Stimulated activated CD4-positive, alpha-beta T cell treated with anti-CD3 and anti-CD28 coated beads, Interleukin-4, amount 100 ng/mL, for 24 hours (primary cell): ENCODE data around the gene DGKI.

ENCODE experiments used
- DNase-seq: peaks from one replicate; pipeline ENCODE4 v3.0.0-alpha.2; 2020

The DGKI gene

DNA sequence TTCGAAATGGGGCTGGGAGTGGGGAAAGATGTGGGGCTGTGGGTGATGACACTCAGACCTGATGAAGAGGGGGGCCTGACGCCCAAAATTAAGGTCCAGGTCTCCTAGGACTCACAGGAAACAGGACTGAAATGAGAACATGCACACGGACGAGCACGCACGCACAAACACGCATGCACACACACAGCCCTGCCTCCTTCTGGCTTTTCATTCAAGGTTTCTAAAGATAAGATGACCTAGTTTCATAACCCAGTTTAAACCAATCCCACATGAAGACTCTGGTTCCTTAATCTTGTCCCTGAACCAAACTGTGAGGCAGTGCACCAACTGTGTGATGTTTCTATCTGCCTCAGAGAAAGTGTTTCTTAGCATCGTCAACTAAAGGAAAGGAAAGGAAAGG lies 162.0 kb downstream of the DGKI start:
- DNase-seq = no peak

DNA sequence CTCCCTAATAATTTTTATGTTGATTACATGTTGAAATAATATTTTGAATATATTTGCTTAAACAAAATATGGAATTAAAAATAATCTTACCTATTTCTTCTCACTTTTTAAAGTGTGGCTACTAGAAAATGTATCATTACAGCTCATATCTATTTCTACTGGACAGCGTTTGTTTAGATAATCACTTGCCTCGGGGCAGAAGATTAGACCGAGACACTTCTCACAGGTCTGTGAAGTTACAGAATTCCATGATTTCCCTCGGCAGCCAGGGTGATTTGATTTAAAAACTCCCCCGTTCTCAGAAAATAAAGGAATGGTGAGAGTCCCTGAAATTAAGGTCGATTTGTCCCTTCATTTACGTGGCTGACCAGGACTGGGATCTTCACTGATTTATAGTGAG lies 162.5 kb downstream of the DGKI start:
- DNase-seq = no peak

DNA sequence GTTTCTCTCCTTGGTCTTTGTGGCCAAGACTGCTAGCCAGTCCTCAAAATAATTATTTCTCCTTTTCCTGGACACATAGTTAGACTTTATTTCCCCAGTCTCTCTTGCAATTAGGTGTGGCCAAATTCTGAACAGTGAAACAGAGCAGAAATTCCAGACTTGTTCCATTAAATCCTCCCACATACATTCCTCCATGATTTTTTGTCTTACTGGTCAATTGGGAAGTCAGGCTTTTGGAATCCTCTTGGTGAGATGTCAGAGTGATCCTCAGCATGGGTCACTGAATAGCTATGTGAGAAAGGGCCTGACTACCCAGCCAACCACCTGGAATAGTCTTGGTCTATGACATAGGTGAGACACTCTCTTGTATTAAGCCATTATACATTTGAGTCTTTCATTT lies 164.2 kb downstream of the DGKI start:
- DNase-seq = no peak

DNA sequence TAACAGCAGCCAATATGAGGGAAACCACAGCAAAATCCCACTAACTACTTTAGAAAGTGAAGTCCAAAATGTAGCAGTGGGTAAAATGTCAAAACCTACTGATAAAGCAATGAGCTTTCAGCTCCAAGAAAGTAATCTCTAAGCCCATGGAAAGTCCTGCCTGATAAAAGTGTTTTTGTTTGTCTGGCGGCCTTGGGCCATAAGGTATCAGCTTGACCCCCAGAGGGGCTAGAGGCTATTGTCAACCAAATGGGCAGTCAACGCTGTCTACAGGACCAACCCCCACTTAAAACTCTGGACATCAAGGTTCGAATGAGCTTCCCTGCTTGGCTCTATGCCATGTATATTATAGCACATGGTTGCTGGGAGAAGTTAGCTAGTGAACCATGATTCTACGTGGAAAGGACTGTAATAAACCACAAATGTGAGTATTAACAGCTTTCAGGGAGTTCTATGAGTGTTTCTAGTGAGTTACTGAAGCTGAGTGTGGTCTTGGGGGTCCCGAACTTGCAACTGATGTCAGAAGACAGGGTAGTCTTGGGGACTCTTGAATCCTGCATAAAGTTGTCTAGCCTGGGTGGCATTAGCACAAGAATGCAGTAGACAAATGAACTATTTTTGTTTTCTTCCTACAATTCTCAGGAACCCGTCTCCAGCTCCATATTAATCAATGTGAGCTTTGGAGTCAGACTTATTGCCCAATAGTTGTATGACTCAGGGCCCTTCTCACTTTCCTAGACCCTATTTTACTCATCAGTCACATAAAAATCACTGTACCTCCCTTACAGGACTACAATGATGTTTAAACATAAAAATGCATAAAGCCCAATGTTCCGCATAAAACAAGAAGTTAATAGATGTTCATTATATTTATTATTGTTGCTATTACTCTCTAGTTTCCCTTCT lies 164.9 kb downstream of the DGKI start:
- no peak for DNase-seq

DNA sequence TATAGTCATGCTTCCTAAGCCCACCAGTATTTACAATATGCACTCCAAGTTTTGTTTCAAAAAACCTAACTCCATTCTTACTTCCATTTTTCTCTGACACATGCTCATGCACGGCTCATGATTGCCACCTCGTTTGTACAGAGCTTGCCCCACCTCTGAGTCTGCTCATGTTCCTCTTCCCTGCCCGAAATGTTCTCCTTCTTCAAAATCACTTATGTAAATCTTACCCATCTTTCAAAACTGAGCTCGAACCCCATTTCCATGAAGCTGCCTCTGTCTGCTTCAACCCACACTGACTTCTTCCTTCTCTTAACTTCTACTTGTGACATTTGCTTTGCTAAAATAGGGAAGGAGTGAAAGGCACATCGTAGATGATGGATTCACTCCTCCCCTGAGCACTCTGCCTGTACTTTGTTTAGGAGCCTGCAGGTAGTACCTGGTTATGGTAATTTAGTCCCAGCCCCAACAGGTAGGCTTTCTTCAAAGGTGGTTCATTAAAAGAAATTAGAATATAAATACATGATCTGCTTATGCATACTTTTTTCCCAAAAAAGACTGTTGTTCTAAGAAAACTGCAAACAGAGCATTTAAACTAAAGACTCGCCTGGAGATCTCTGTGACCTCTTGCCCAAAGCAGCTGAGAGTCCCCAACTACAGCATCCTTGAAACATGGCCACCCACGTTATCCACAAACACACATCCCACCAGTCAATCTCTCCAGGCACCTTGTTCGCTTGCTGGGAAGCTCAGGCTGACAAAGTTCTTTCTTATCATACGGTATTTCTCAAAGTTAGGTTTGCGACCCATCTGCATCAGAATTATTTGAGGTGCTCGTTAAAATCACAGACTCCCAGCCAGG lies 172.0 kb downstream of the DGKI start:
- DNase-seq = no peak

DNA sequence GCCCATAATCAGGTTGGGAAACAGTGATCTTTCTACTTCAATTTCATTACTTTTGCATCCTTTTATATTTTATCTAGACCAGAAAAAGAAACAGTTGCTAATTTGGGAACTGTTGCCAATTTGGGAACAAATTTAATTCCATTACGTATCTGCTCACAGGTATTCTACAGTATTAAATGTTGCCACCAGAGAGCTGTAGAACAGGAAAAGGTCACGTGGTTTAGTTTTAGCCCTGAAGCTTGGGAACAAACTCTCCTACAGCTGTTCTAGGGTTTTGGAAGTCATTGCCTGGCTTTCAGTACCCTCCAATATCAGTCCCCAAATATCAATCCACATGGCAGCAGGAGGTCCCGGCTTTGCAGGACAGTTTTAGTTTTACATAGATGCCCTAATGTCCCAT lies 172.7 kb downstream of the DGKI start:
- no peak for DNase-seq

DNA sequence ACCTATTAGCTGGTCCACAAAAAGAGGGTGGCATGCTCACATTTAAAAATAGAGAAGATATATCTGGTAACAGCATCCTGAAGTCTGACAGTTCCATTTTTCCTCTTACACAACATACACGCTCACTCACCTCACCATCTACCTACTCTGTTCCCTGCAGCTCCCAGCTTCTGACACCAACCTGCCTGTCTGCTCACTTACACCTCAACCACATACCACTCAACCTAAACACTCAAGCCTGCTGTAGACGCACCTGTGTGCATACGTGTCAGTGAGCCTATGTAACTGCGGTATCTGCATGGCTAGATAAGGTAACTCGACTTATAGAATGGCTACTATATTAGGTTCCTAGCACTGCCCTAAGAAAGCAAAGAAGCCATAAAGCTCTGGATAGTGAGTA lies 174.9 kb downstream of the DGKI start:
- no peak for DNase-seq

DNA sequence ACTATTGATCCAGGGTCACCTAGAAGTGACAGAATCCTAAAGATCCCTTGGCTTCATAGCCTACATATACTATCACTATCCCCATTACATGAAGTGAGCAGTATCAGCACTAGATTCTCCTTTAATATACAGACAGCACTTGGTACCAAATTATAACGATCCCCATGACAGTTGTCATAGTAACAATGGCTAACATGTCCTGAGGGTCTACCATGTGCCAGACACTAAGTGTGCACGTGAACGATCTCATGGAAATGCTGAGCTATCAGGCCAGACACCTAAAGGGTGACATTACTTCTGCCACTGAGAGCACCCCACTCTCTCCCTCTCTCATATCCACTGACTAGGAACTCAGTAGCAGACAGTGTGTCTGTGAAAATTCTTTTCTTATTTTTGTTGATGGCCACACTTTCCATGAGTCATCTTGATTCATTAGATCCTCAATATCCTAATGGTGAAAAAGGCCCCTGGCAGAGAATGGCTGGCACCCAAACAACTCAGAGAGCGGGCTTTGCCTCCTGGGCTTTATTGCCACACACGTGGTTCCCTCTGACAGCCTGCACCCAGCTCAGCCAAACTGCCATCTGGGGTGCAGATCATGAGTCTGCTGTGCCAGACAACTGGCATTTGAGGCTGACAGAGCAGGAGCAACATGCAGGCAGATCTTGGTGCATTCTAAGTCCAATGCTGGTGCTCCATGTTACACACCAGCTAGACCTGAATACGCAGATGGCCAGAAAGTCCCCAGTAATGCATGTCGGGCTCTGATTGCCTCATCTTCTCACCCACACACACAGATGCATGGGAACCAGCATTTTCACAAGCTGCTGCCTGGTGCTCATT lies 176.3 kb downstream of the DGKI start:
- DNase-seq = no peak

DNA sequence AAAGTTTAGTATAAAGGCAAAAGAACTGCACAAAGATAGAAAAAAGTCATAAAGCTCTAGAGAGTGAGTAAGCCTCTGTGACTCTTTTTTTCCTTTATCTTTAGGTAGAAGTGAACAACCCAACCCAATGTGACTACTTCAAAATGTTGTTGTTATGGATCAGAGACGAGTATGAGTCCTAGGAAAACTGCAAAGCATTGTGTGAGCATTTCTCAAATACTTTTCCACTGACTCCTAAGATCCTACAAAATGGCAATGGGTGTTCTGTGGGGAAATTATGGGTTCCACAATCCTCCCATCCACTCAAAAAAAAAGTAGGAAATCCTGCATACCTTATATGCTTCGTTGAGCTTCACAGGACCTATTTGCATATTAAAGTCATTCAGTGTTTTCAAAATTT lies 177.1 kb downstream of the DGKI start:
- DNase-seq = no peak

DNA sequence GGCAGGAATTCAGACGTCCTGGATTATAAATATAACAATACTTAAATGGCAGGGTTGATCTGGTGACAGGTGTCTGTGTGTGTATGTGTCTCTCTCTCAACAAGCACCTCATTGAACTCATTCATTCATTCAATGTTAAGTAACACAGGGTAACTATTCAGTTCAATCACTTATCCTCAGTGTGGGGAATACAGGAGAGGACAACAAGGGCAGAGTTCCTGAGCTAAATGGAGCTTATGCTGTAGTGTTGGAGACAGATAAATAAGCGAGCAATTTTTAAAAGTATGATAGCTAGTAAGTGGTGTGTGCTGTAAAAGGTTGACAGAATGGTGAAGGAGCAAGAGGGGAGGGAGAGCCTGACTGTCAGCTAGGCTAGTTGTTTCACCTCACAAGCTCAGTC lies 178.4 kb downstream of the DGKI start:
- no peak for DNase-seq

DNA sequence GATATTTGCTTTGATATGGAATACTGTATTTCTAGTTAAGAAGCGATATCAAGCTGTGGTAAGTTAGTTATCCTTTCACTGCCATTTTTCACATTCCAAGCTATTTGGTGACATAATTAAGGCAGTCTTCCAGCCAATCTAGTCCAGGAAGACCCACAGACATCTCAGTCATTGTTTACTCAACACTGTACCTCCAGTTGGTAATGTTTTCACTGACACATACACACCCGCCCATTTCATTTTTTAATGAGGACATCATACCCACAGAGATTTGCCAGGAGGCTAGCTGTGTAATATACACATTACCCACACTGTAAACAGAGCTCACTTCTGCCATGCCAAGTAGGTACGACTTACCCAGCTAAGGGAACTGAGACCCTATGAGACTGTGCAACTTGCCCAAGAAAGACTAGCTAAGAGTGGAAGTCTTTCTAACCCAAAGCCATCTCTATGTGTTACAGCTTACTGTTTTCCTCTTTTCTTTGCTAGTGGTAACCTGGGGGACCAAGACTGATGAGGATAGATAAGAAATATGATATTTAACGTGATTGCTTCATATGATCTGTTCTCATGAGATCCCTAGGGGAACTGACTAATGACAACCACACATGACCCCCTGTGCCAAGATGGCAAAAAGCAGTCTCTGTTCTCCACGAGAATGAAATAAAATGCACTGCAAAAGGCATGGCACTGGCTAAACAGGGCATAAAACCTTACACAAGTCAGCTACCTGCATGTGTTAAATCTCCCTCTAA lies 179.0 kb downstream of the DGKI start:
- no peak for DNase-seq

DNA sequence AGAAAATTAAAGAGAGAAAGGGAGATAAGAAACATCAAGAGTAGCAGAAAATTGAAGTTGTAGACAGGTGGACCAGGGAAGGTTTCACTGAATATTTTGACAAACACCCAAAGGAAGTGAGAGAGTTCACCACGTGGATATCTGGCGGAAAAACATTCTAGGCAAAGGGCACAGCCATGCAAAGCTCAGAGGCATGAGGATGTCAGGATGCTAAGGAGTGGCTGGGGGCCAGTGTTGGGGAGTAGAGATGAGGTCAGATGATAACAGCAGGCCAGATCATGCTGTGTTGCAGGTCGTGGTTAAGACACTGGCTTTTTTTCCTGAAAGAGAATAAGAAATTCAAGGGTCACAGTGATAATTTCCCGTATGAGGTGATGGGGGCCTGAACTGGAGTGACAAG lies 181.9 kb downstream of the DGKI start:
- DNase-seq = no peak

DNA sequence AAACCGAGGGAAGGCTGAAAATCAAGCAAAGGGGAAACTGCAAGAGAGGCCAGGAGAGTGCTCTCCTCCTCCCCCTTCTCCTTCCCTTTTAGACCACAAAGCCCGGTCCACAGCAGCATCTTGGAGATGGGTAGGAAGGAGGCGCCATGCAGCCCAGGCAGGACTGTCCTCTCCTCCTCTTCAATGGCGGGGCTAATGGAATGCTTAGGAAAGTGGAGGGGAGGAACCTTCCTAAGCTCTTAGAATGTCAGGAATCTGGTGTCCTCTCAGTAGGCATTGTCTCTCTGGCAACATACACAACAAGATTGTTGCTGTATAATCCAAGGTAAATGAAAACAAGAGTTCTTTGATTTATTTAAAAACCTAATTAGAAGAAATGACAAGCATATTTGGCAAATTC lies 185.1 kb downstream of the DGKI start:
- no peak for DNase-seq

DNA sequence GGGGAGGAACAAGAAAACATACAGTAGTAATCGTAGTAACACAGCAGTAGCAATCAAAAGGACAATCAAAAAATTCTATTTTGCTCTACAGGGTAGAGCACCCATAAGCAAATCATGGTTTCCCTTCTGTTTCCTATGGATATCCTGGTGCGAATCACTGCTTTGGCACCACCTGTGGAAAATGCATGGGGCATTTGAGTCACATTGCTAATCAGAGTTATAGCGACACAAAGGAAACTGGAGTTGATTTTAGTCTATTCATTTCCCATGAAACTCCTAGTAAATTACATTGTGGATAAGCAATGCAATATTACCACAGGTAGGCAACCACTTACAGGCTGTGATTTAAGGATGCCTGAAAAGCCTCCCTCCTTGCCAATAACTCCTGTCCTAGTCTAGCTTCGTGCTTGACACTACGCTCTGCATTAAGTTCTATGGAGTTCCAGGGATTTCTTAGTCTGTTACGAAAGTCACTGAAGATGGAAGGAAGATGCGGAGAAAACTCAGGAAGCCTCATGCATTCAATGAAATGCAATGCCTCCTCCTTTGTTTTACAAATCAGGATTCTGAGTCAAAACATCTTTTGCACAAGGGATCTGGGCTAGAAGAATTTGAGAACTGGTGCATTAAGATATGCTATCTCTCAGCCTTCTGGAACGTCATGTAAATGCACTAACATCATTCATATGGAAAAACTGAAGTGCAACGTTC lies 188.4 kb downstream of the DGKI start:
- no peak for DNase-seq

DNA sequence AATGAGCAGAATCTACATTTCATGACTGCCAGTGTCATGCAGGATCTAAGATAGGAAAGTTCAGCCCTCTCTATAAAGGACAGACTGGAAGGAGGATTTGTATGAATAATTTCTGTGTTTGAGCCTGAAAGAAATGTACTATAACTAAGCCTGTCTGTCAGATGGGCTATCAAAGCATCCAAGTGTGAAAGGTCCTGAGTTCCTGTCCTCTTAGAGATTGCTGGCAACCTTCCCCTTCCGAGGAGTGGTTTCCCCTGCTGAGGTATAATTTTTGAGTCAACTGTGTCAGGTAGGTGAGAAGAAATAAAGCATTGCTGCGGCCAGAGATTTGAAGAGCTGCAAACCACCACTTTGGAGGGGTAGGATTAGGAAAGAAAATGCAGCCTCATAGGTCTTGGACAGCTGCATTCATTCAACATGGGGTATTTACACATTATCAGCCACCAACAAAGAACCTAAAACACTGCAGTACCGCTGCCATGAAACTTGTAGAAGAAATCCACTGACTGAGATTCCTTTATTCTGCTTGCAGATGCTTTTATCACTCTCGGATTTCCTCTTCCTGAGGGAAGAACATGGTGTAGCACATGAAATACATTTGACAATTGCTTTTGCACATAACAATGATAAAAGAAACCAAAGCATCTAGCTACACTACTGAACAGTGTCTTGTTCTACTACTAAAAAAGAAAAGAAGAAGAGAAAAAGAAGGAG lies 189.1 kb downstream of the DGKI start:
- DNase-seq = no peak

DNA sequence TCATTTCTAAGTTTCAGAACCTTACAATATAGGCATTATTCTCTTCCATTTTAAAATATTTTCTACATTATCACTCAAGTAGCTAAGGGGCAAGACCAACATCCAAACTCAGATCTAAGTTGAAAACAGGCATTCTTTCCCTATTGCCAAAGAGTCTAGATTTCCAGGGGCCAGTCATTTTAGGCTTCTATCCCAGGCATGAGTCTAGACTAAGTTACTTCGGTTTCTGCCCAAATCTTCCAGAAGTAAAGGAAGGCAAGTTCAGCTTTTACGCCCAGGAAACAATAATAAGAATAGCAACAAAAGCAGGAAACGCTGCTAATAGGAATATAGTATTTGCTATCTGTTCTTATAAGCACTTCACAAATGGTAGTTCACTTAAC lies 189.9 kb downstream of the DGKI start:
- DNase-seq = no peak

DNA sequence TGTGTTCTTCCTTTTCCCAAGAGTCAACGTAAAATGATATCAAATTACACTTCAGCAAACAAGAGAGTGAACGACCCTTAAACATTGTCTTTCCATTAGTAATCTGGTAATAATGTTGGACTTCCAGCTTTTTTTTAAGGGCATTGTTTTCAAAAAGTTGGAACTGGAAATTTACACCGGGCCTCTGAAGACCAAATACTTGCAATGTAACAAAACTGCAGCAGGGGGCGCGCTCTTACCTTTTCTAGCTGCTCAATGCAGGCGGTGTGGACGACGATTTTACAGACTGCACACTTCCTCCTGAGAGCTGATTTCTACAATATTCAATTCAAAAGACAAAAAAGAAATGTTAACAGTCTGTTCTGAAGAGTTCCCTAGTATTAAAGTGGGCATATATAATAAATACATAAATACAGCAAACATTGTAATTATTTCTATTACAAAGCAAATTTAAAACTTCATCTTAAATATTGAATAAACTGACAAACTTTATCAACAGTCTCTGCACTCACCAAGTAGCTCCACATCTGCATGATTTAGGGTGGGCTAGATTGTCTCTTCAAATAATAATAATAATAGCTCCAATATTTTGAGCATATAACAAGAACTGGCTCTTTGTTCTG lies 190.4 kb downstream of the DGKI start:
- peak; percentile 65 for DNase-seq

DNA sequence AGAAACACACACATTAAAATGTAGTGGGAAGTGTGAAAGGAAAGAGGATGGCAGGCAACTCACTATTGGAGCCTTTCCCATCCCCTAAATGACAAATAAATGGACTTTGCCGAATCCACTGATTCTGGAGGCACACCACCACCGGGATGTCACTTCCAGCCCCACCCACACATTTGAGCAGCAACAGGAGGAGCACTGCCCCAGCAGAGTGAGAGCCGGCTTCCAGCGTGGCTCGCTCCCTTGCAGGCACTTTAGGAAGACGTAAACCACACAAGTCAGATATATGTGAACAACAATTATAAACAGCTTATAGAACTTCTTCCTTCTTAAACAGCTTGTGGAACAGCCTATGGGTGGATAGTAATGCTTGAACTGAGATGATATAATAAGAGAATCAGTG lies 191.0 kb downstream of the DGKI start:
- DNase-seq = no peak

DNA sequence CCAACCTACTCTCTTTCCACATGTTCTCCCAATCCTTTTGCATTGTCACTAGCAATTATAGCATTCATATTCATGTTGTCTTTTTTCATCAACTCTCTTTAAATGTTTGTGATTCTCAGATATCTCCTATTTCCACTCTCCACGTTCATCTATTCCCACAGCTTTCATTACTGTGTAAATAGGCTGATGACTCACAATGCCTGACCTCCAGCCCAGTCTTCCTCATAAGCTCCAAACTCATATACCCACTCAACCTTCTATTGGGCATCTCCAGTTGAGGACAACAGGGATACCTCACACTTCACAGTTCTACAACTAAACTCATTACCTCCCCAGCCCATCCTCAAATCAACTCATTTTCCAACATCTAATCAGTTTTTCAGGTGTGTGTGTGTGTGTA lies 194.1 kb downstream of the DGKI start:
- DNase-seq = no peak

DNA sequence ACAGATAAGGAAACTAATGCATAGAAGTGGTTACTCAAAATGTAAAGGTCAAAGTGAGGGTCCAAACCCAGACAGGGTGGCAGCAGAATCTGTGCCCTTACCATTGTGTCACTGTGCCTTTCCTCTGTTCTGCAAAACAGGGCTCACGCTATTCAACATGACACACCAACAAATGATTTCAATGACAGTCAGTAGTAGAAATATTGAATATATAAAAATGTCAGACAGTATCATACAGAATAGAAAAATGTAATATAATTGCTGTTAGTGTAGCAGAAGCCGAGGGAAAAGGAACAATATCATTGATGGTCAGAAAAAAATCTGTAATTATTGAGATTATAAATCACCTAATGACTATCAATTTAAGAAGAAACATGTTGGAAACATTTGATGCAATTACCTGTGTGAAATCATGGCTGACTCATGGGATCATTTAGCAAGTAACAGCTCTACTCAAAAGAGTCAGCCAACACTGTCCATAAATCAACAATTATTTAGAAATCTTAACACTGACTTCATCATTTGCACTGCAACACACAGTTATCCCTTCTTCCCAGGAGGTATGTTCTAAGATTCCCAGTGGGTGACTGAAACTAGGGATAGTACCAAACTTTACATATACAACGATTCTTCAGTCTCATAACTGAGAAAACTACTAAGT lies 198.7 kb downstream of the DGKI start:
- DNase-seq = no peak
